HCT116 (cell line): ENCODE data around the gene ALDOA. TPM values are rescaled to one million over a fixed set of nuclear protein-coding genes. Genes with fewer than 3 reads are reported as not detected.

Experiments
- ATAC-seq: fragments of 200-7000 bp; cut with Tn5 transposase; 2 replicates; pipeline ENCODE4 v1.9.1; 2020; ENCODE audit warnings: mild to moderate bottlenecking, moderate library complexity
- BruUV-seq: library from RNA; stranded (reverse); fragments of 400-500 nt; replicated peaks from 2 replicates; lab custom pipeline; 2021; lab: Mats Ljungman, UMichigan
- CTCF ChIA-PET: fragments of 300-600 bp; sonication (Branson Sonifier 250); formaldehyde crosslinking; loops from one replicate; lab custom pipeline; 2021; ENCODE audit warnings: antibody characterized with exemption; lab: Charles Lee
- POLR2A ChIA-PET: fragments of 300-600, 350-600 bp; sonication (Branson Sonifier 250); formaldehyde crosslinking; loops from one replicate; lab custom pipeline; 2021; ENCODE audit warnings: antibody characterized with exemption; lab: Charles Lee
- RAD21 ChIA-PET, 2 experiments: fragments of 300-600 bp; sonication (Branson Sonifier 250); formaldehyde crosslinking; loops; one replicate each; lab custom pipeline; 2023; ENCODE audit warnings: low total read pairs in 2 of 2; ENCODE audit not compliant: uncharacterized antibody in 2 of 2, unreplicated experiment in 2 of 2, low non-redundant PET in 1 of 2; lab: Charles Lee
- DNase-seq: peaks from one replicate; pipeline ENCODE4 v3.0.0-alpha.2; 2010; ENCODE audit warnings: low read depth, low spot score
- H2AFZ ChIP-seq: fragments of 200-600 bp; shearing (Covaris generic), sonication (generic); 2 replicates; pipeline ENCODE4 v1.6.1; 2017; ENCODE audit warnings: low read depth, mixed run types, mixed read lengths, antibody characterized with exemption, low read length; ENCODE audit not compliant: poor library complexity, severe bottlenecking
- H3K27ac ChIP-seq: 2 replicates; pipeline ENCODE4 v1.5.1; 2012; ENCODE audit warnings: low read depth, low read length
- H3K27me3 ChIP-seq: fragments of 200-600 bp; sonication (generic); 2 replicates; pipeline ENCODE4 v1.6.1; 2016; ENCODE audit warnings: mixed run types, low read length, mixed read lengths; ENCODE audit not compliant: insufficient read depth
- H3K36me3 ChIP-seq, 2 experiments: fragments of 200-500 bp in 1 of 2; fragments of 200-600 bp in 1 of 2; sonication (Bioruptor generic) in 1 of 2; sonication (generic) in 1 of 2; 2 replicates each; pipeline versions ENCODE4 v1.5.1 to v1.6.1; 2014 to 2016; ENCODE audit warnings: low read length in 2 of 2, inconsistent platforms in 1 of 2, mixed read lengths in 1 of 2, mixed run types in 1 of 2; ENCODE audit not compliant: insufficient read depth in 2 of 2, control insufficient read depth in 1 of 2
- H3K4me1 ChIP-seq, 2 experiments: fragments of 200-600 bp in 1 of 2; sonication (generic) in 1 of 2; 2 replicates each; pipeline versions ENCODE4 v1.5.1 to v1.6.1; 2012 to 2017; ENCODE audit warnings: low read length in 2 of 2, inconsistent platforms in 1 of 2, mild to moderate bottlenecking in 1 of 2, mixed read lengths in 1 of 2, mixed run types in 1 of 2, moderate library complexity in 1 of 2; ENCODE audit not compliant: insufficient read depth in 2 of 2, control insufficient read depth in 1 of 2
- H3K4me2 ChIP-seq: fragments of 200-600 bp; sonication (generic); 2 replicates; pipeline ENCODE4 v1.6.1; 2017; ENCODE audit warnings: mixed run types, low read length, mixed read lengths
- H3K4me3 ChIP-seq, 2 experiments: fragments of 200-600 bp in 1 of 2; sonication (generic) in 1 of 2; replicated peaks in 1 of 2; 2 replicates each; pipeline ENCODE4 v1.5.1; 2011 to 2016; ENCODE audit warnings: low read length in 2 of 2, control low read depth in 1 of 2, low read depth in 1 of 2, mild to moderate bottlenecking in 1 of 2, mixed read lengths in 1 of 2, mixed run types in 1 of 2
- H3K79me2 ChIP-seq: fragments of 200-600 bp; sonication (generic); 2 replicates; pipeline ENCODE4 v1.6.1; 2017; ENCODE audit warnings: mild to moderate bottlenecking, mixed run types, low read length, moderate library complexity, mixed read lengths; ENCODE audit not compliant: insufficient read depth
- H3K9ac ChIP-seq: fragments of 200-600 bp; sonication (generic); 2 replicates; pipeline ENCODE4 v1.6.1; 2016; ENCODE audit warnings: low read length, mixed read lengths
- H3K9me2 ChIP-seq: fragments of 200-600 bp; sonication (generic), shearing (Covaris generic); 2 replicates; pipeline ENCODE4 v1.6.1; 2017; ENCODE audit warnings: mixed run types, mild to moderate bottlenecking, moderate library complexity; ENCODE audit not compliant: insufficient read depth
- H3K9me3 ChIP-seq, 2 experiments: fragments of 200-500 bp in 1 of 2; fragments of 200-600 bp in 1 of 2; sonication (Bioruptor generic) in 1 of 2; sonication (generic) in 1 of 2; 2 replicates each; pipeline ENCODE4 v1.6.1; 2014 to 2017; ENCODE audit warnings: low read length in 2 of 2, mixed read lengths in 2 of 2, inconsistent platforms in 1 of 2, low read depth in 1 of 2, mild to moderate bottlenecking in 1 of 2, mixed run types in 1 of 2, moderate library complexity in 1 of 2; ENCODE audit not compliant: control insufficient read depth in 1 of 2, insufficient read depth in 1 of 2
- H4K20me1 ChIP-seq: fragments of 200-600 bp; sonication (generic), shearing (Covaris generic); 2 replicates; pipeline ENCODE4 v1.6.1; 2017; ENCODE audit warnings: mixed run types, mild to moderate bottlenecking, moderate library complexity; ENCODE audit not compliant: insufficient read depth
- EZH2phosphoT487 ChIP-seq: fragments of 200-600 bp; IDR thresholded peaks from 2 replicates; pipeline ENCODE4 v1.6.1; 2018; ENCODE audit warnings: antibody characterized with exemption, borderline replicate concordance
- POLR2AphosphoS5 ChIP-seq: IDR thresholded peaks from 2 replicates; pipeline ENCODE4 v1.6.1; 2011; ENCODE audit warnings: mild to moderate bottlenecking, low read depth, low read length, moderate library complexity
- SRF ChIP-seq: IDR thresholded peaks from 2 replicates; pipeline ENCODE4 v1.6.1; 2012; ENCODE audit warnings: low read depth
- intact Hi-C: fragments of 100-400 bp; cut with micrococcal nuclease; formaldehyde crosslinking; loops from 2 replicates; pipeline ENCODE4 v1.10.0; 2022
- total RNA-seq: library from RNA; stranded (reverse); gene quantifications from one replicate; pipeline ENCODE4 v1.2.1, GENCODE V29; 2021; ENCODE audit not compliant: unreplicated experiment

ALDOA gene
- total RNA-seq, 1 experiment from 2014 or later = 2,423 TPM

DNA sequence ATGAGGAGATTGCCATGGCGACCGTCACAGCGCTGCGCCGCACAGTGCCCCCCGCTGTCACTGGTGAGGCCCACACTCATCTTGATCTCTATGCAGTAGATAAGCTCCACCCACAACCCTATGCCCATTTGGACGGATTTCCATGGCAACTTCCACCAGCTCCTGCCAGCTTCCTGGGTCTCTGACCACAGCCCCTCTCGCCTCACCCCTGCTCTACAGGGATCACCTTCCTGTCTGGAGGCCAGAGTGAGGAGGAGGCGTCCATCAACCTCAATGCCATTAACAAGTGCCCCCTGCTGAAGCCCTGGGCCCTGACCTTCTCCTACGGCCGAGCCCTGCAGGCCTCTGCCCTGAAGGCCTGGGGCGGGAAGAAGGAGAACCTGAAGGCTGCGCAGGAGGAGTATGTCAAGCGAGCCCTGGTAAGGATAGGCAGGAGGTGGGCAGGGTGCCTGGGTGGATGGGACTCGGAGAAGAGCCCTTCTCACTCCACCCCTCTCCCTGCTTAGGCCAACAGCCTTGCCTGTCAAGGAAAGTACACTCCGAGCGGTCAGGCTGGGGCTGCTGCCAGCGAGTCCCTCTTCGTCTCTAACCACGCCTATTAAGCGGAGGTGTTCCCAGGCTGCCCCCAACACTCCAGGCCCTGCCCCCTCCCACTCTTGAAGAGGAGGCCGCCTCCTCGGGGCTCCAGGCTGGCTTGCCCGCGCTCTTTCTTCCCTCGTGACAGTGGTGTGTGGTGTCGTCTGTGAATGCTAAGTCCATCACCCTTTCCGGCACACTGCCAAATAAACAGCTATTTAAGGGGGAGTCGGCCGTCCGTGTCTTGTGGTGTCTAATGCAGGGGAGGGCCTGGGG, 4.3 kb downstream of the ALDOA start:
- Histone ChIP-seq H3K9ac (no peak overlapping the region), H3K4me1 (peaks cover 11 to 27% of the 10 kb centered on the region in 2 experiments), H3K9me3 (no peaks in the 10 kb centered on the region), H3K27ac (peak overlapping the region; percentile 18; the same call in 1 of the 2 replicates), H3K79me2 (peaks cover 53% of the 10 kb centered on the region), H4K20me1 (peaks cover 12% of the 10 kb centered on the region; the same call in 1 of the 2 replicates), H2AFZ (no peak overlapping the region), H3K4me3 (no peak overlapping the region), H3K27me3 (no peaks in the 10 kb centered on the region), H3K36me3 (peaks cover 28 to 60% of the 10 kb centered on the region in 2 experiments), H3K4me2 (no peak overlapping the region), H3K9me2 (no peaks in the 10 kb centered on the region)
- ATAC-seq (no peak), DNase-seq (no peak)
- no TSS peak for BruUV-seq
- CTCF ChIA-PET = no interaction called here
- TF ChIP-seq EZH2phosphoT487 = no peak
- TF ChIP-seq POLR2AphosphoS5 = no peak
- POLR2A ChIA-PET = no interaction called here
- RAD21 ChIA-PET = no interaction called here
- intact Hi-C loops = no loop called here

DNA sequence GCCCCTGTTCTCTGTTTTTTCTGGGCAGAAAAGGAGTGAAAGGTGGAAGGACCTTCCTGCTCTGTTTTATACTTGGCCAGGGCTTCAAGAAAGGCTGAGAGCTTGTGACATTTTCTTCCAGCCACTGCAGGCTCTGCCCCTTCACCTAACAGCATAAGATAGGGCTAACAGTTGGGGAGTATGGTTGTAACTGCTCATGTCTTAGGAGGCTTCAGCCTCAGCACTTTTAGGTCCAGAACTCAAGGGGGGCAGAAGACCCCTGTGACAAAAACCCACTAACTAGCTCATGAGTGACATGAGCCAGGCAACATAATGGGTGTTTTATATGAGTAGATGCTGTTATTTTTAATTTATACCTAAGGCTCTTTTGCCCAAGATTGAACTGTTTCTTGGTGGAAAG, 4.9 kb downstream of the ALDOA start:
- Histone ChIP-seq H3K27me3 (no peaks in the 10 kb centered on the region), H3K4me2 (no peak overlapping the region), H2AFZ (no peak overlapping the region), H3K36me3 (peaks cover 28 to 60% of the 10 kb centered on the region in 2 experiments), H3K79me2 (peaks cover 58% of the 10 kb centered on the region), H3K9me2 (no peaks in the 10 kb centered on the region), H3K9me3 (no peaks in the 10 kb centered on the region), H3K27ac (peak overlapping the region; percentile 18; the same call in 1 of the 2 replicates), H4K20me1 (peaks cover 12% of the 10 kb centered on the region; the same call in 1 of the 2 replicates), H3K9ac (no peak overlapping the region), H3K4me3 (no peak overlapping the region), H3K4me1 (peaks cover 14 to 32% of the 10 kb centered on the region in 2 experiments)
- no TSS peak for BruUV-seq
- intact Hi-C loops = no loop called here
- DNase-seq (no peak), ATAC-seq (no peak)
- ChIA-PET CTCF (no interaction called here), RAD21 (no interaction called here), POLR2A (no interaction called here)
- no peak for TF ChIP-seq SRF
